IMR-90 (cell line): ENCODE measurements around the gene GRID1. TPM values are rescaled to one million over a fixed set of nuclear protein-coding genes. Genes with fewer than 3 reads are reported as not detected.

Source experiments
- ATAC-seq: fragments of 200-7000 bp; cut with Tn5 transposase; 2 replicates; pipeline ENCODE4 v1.9.1; 2020; ENCODE audit warnings: low read depth, mild to moderate bottlenecking, moderate library complexity
- BruUV-seq: library from RNA; stranded (reverse); fragments of 400-500 nt; replicated peaks from 2 replicates; lab custom pipeline; 2021; lab: Mats Ljungman, UMichigan
- CTCF ChIA-PET: fragments of 300-600 bp; formaldehyde crosslinking; extraction: SDS; loops from one replicate; lab custom pipeline; 2021; ENCODE audit warnings: antibody characterized with exemption; lab: Yijun Ruan, JAX
- POLR2A ChIA-PET: fragments of 300-600 bp; sonication (Branson Sonifier 250); formaldehyde crosslinking; loops from one replicate; lab custom pipeline; 2022; ENCODE audit warnings: antibody characterized with exemption; ENCODE audit not compliant: unreplicated experiment; lab: Charles Lee
- DNase-seq: peaks from one replicate; pipeline ENCODE4 v3.0.0; 2013
- H2AFZ ChIP-seq: replicated peaks from 2 replicates; pipeline ENCODE3; 2013; ENCODE audit warnings: low read length, mild to moderate bottlenecking; ENCODE audit not compliant: poor library complexity
- H2AK5ac ChIP-seq: 2 replicates; pipeline ENCODE4 v1.6.1; 2013; ENCODE audit warnings: low read depth, low read length, inconsistent platforms
- H2AK9ac ChIP-seq: replicated peaks from 2 replicates; pipeline ENCODE3; 2013; ENCODE audit warnings: mild to moderate bottlenecking, low read depth, low read length, moderate library complexity; ENCODE audit not compliant: poor library complexity
- H2BK120ac ChIP-seq: 2 replicates; pipeline ENCODE4 v1.6.1; 2013; ENCODE audit warnings: low read depth, low read length, inconsistent platforms
- H2BK15ac ChIP-seq: 3 replicates; pipeline ENCODE4 v1.6.1; 2013; ENCODE audit warnings: low read depth, low read length, inconsistent platforms
- H2BK20ac ChIP-seq: 2 replicates; pipeline ENCODE4 v1.6.1; 2013; ENCODE audit warnings: low read depth, mild to moderate bottlenecking, inconsistent platforms, low read length, moderate library complexity
- H2BK5ac ChIP-seq: 2 replicates; pipeline ENCODE4 v1.6.1; 2013; ENCODE audit warnings: mild to moderate bottlenecking, low read depth, low read length, inconsistent platforms; ENCODE audit not compliant: poor library complexity, severe bottlenecking
- H3K14ac ChIP-seq: replicated peaks from 2 replicates; pipeline ENCODE4 v1.6.1; 2013; ENCODE audit warnings: low read depth, low read length, inconsistent platforms
- H3K18ac ChIP-seq: 2 replicates; pipeline ENCODE4 v1.6.1; 2013; ENCODE audit warnings: low read depth, low read length, control low read depth
- H3K23ac ChIP-seq: 2 replicates; pipeline ENCODE4 v1.6.1; 2013; ENCODE audit warnings: low read depth, low read length, inconsistent platforms
- H3K27ac ChIP-seq: 2 replicates; pipeline ENCODE4 v1.5.1; 2013; ENCODE audit warnings: mild to moderate bottlenecking, control low read depth, low read length; ENCODE audit not compliant: insufficient read depth
- H3K27me3 ChIP-seq: 2 replicates; pipeline ENCODE4 v1.6.1; 2013; ENCODE audit warnings: low read length; ENCODE audit not compliant: control insufficient read depth, insufficient read depth
- H3K36me3 ChIP-seq: 2 replicates; pipeline ENCODE4 v1.6.1; 2013; ENCODE audit warnings: low read length, mixed read lengths; ENCODE audit not compliant: control insufficient read depth, insufficient read depth
- H3K4ac ChIP-seq: 2 replicates; pipeline ENCODE4 v1.6.1; 2013; ENCODE audit warnings: low read depth, low read length, inconsistent platforms
- H3K4me1 ChIP-seq: 2 replicates; pipeline ENCODE4 v1.6.1; 2013; ENCODE audit warnings: low read length, mixed read lengths; ENCODE audit not compliant: control insufficient read depth, insufficient read depth
- H3K4me2 ChIP-seq: 2 replicates; pipeline ENCODE4 v1.6.1; 2013; ENCODE audit warnings: low read depth, mild to moderate bottlenecking, control low read depth, low read length, moderate library complexity
- H3K4me3 ChIP-seq: 2 replicates; pipeline ENCODE4 v1.5.1; 2013; ENCODE audit warnings: low read depth, mild to moderate bottlenecking, control low read depth, low read length, moderate library complexity; ENCODE audit not compliant: insufficient read depth
- H3K56ac ChIP-seq: 2 replicates; pipeline ENCODE4 v1.6.1; 2013; ENCODE audit warnings: low read length, inconsistent platforms; ENCODE audit not compliant: insufficient read depth; ENCODE audit errors: extremely low read depth
- H3K79me1 ChIP-seq, 2 experiments: 2 replicates each; pipeline ENCODE4 v1.6.1; 2013; ENCODE audit warnings: low read length in 2 of 2, inconsistent platforms in 1 of 2, low read depth in 1 of 2
- H3K9ac ChIP-seq: 2 replicates; pipeline ENCODE4 v1.6.1; 2013; ENCODE audit warnings: low read depth, low read length, control low read depth
- H3K9me1 ChIP-seq: 2 replicates; pipeline ENCODE4 v1.6.1; 2013; ENCODE audit warnings: low read length, inconsistent platforms; ENCODE audit not compliant: insufficient read depth
- H3K9me3 ChIP-seq: 2 replicates; pipeline ENCODE4 v1.6.1; 2013; ENCODE audit warnings: low read length; ENCODE audit not compliant: control insufficient read depth, insufficient read depth
- H4K20me1 ChIP-seq: 2 replicates; pipeline ENCODE4 v1.6.1; 2013; ENCODE audit warnings: low read length, inconsistent platforms; ENCODE audit not compliant: insufficient read depth
- H4K5ac ChIP-seq: 2 replicates; pipeline ENCODE4 v1.6.1; 2013; ENCODE audit warnings: mild to moderate bottlenecking, low read depth, low read length, control low read depth
- H4K8ac ChIP-seq, 2 experiments: 2 replicates each; pipeline ENCODE4 v1.6.1; 2013; ENCODE audit warnings: low read depth in 2 of 2, low read length in 2 of 2, control low read depth in 1 of 2, inconsistent platforms in 1 of 2
- H4K91ac ChIP-seq: 2 replicates; pipeline ENCODE4 v1.6.1; 2013; ENCODE audit warnings: low read depth, low read length, inconsistent platforms; ENCODE audit not compliant: insufficient read depth
- CEBPB ChIP-seq: IDR thresholded peaks from 2 replicates; pipeline ENCODE4 v1.6.1; 2012; ENCODE audit warnings: low read depth, low read length, improper control_type of control experiment
- FOS ChIP-seq: fragments of 150-350 bp; IDR thresholded peaks from 2 replicates; pipeline ENCODE4 v1.6.1; 2016; ENCODE audit warnings: low read depth, low read length
- MAFK ChIP-seq: IDR thresholded peaks from 2 replicates; pipeline ENCODE4 v1.6.1; 2012; ENCODE audit warnings: low read depth, low read length, improper control_type of control experiment
- MXI1 ChIP-seq: IDR thresholded peaks from 2 replicates; pipeline ENCODE4 v1.6.1; 2012; ENCODE audit warnings: low read depth, mild to moderate bottlenecking, low read length, moderate library complexity, borderline replicate concordance
- NFE2L2 ChIP-seq: fragments of 150-350 bp; IDR thresholded peaks from 2 replicates; pipeline ENCODE4 v1.6.1; 2016; ENCODE audit warnings: low read depth, mild to moderate bottlenecking, low read length
- POLR2A ChIP-seq: IDR thresholded peaks from 2 replicates; pipeline ENCODE4 v1.6.1; 2012; ENCODE audit warnings: mild to moderate bottlenecking, low read depth, low read length
- RFX5 ChIP-seq: IDR thresholded peaks from 2 replicates; pipeline ENCODE4 v1.8.0; 2012; ENCODE audit warnings: low read depth, mild to moderate bottlenecking, low read length, moderate library complexity
- SMC3 ChIP-seq: fragments of 150-350 bp; IDR thresholded peaks from 2 replicates; pipeline ENCODE4 v1.6.1; 2016; ENCODE audit warnings: low read depth, mild to moderate bottlenecking, antibody characterized with exemption, low read length, moderate library complexity
- WGBS, 2 experiments: methylation state at CpG; one replicate each; pipeline versions ENCODE4 v1.1.5 to v1.1.7; 2013; ENCODE audit warnings: missing lambda C conversion rate in 2 of 2; ENCODE audit not compliant: insufficient read length in 1 of 2; ENCODE audit errors: extremely low coverage in 2 of 2; 5-methylcytosine and 5-hydroxymethylcytosine counted together
- dilution Hi-C: fragments of 300-500 bp; cut with HindIII; formaldehyde crosslinking; loops from one replicate; pipeline ENCODE4 v1.14.3; 2018; ENCODE audit warnings: low sequenced_read_pairs; ENCODE audit not compliant: unreplicated experiment
- in situ Hi-C: fragments of 300-500 bp; cut with MboI; formaldehyde crosslinking; loops from 3 replicates; pipeline ENCODE4 v1.14.3; 2019; ENCODE audit warnings: low sequenced_read_pairs, inconsistent platforms, mixed read lengths
- intact Hi-C: fragments of 100-400 bp; cut with micrococcal nuclease; formaldehyde crosslinking; loops from 2 replicates; pipeline ENCODE4 v1.10.0; 2022
- polyA plus RNA-seq, 3 experiments: library from polyadenylated mRNA; depleted of rRNA; stranded (reverse); fragments of >200 nt; gene quantifications; 2 replicates each; pipeline ENCODE4 v1.2.3, GENCODE V29; 2012; ENCODE audit warnings: low replicate concordance in 1 of 3
- total RNA-seq: library from RNA; depleted of rRNA; stranded (reverse); fragments of >200 nt; gene quantifications from 2 replicates; pipeline ENCODE4 v1.2.3, GENCODE V29; 2012
- TF ChIP-seq, protein P1 (sequence below): fragments of 150-350 bp; IDR thresholded peaks from 2 replicates; pipeline ENCODE4 v1.6.1; 2017; ENCODE audit warnings: mild to moderate bottlenecking, antibody characterized with exemption, low read length, low read depth
- TF ChIP-seq, protein P2 (sequence below): conservative IDR thresholded peaks from 2 replicates; pipeline ENCODE4 v1.5.1; 2012; ENCODE audit warnings: mild to moderate bottlenecking, low read depth, low read length, improper control_type of control experiment

The GRID1 gene
- total and polyA plus RNA-seq, 2 of the 4 experiments (the other 2 are of a cell fraction): not detected

DNA sequence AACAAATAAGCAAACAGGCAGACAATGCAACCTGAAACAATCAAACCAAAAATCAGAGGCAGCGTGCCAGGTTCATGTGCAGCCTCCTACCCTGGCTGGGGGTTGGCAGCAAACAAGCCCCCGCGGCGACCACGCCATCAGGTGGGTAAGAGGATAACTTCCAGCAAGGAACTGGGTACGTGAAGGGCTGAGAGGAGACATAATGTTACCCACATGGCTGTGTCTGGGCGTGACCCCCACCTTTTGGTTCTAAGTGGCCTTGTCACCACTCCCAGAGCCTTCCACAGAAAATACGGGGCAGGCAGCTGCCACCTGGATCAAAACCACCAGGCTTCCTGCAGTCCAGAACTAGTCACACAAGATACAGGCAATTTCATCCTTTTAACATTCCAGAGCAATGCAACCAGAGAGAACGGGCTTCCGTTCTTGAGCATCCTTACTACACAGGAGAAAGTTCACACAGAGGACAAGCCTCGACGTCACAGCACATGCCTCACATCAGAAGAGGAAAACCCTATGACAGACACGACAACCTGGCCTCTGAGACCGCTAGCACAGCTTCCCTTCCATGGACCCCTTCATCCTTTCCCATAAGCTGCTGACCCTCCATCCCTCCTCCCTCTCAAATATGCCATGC is 171.0 kb downstream of the GRID1 start:
- Histone ChIP-seq H4K91ac (no peak overlapping the region), H3K4me2 (no peak overlapping the region), H3K79me1 (no peaks in the 10 kb centered on the region), H3K4ac (no peak overlapping the region), H3K4me1 (no peaks in the 10 kb centered on the region), H3K18ac (no peak overlapping the region), H2BK5ac (no peak overlapping the region), H3K23ac (no peak overlapping the region), H3K56ac (no peak overlapping the region), H3K9ac (no peak overlapping the region), H2BK20ac (no peak overlapping the region), H2AFZ (no peak overlapping the region), H2AK9ac (no peak overlapping the region), H3K14ac (no peak overlapping the region), H2AK5ac (no peak overlapping the region), H4K20me1 (no peaks in the 10 kb centered on the region), H3K9me3 (no peaks in the 10 kb centered on the region), H3K27ac (no peak overlapping the region), H3K4me3 (no peak overlapping the region), H3K36me3 (no peaks in the 10 kb centered on the region), H2BK15ac (no peak overlapping the region), H2BK120ac (no peak overlapping the region), H4K8ac (no peak overlapping the region), H3K27me3 (no peaks in the 10 kb centered on the region), H4K5ac (no peak overlapping the region), H3K9me1 (no peaks in the 10 kb centered on the region)
- TF ChIP-seq RFX5: no peak
- TF ChIP-seq CEBPB: no peak
- TF ChIP-seq FOS: no peak
- no peak for TF ChIP-seq MAFK
- TF ChIP-seq, protein P1, sequence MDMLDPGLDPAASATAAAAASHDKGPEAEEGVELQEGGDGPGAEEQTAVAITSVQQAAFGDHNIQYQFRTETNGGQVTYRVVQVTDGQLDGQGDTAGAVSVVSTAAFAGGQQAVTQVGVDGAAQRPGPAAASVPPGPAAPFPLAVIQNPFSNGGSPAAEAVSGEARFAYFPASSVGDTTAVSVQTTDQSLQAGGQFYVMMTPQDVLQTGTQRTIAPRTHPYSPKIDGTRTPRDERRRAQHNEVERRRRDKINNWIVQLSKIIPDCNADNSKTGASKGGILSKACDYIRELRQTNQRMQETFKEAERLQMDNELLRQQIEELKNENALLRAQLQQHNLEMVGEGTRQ: no peak
- TF ChIP-seq NFE2L2: no peak
- no peak for TF ChIP-seq POLR2A
- TF ChIP-seq, protein P2, sequence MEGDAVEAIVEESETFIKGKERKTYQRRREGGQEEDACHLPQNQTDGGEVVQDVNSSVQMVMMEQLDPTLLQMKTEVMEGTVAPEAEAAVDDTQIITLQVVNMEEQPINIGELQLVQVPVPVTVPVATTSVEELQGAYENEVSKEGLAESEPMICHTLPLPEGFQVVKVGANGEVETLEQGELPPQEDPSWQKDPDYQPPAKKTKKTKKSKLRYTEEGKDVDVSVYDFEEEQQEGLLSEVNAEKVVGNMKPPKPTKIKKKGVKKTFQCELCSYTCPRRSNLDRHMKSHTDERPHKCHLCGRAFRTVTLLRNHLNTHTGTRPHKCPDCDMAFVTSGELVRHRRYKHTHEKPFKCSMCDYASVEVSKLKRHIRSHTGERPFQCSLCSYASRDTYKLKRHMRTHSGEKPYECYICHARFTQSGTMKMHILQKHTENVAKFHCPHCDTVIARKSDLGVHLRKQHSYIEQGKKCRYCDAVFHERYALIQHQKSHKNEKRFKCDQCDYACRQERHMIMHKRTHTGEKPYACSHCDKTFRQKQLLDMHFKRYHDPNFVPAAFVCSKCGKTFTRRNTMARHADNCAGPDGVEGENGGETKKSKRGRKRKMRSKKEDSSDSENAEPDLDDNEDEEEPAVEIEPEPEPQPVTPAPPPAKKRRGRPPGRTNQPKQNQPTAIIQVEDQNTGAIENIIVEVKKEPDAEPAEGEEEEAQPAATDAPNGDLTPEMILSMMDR: no peak
- no peak for TF ChIP-seq SMC3
- TF ChIP-seq MXI1: no peak
- 47% methylated on average over 11 of the region's 14 CpGs; no CpG with 5 or more reads in 1 of the 2 experiments for WGBS, 2 experiments
- in situ Hi-C loops (loop anchor here (25.0 kb wide), 1 partner anchor 392 kb away; no protein-coding TSS in a partner anchor), dilution Hi-C loops (no loop called here), intact Hi-C loops (no loop called here)
- ChIA-PET CTCF (no interaction called here), POLR2A (no interaction called here)
- BruUV-seq: no TSS peak
- no peak for DNase-seq
- no peak for ATAC-seq
